ENCODE results near the gene UNCX. TPM values are rescaled to one million over a fixed set of nuclear protein-coding genes. Genes with fewer than 3 reads are reported as not detected.
A peak's percentile ranks its signal among the peaks of the same experiment; 100 is the strongest.
"Not testable (repeated sequence)": the region's sequence is repeated elsewhere in the genome, so short reads cannot be mapped to it uniquely, and the experiment has no call there.

UNCX gene
- total RNA-seq, 6 experiments from 2014 or later = not detected

GRCh38 chr7:1275451-1276381 is 43.0 kb downstream of the UNCX start:
- Histone ChIP-seq H3K27ac (no peak overlapping the region), H3K27me3 (no peaks in the 10 kb centered on the region), H3K36me3 (no peaks in the 10 kb centered on the region), H3K4me1 (no peaks in the 10 kb centered on the region), H3K4me3 (no peak overlapping the region), H3K9me3 (no peaks in the 10 kb centered on the region)
- DNase-seq = peak in 2 of 3 donors; percentile 12 to 43
- ATAC-seq = no peak
- 62% methylated on average over 32 of the region's 61 CpGs for WGBS (ENCODE audit: insufficient coverage, low coverage, low lambda C conversion rate, missing lambda C conversion rate)
- TF ChIP-seq POLR2A (IDR thresholded peaks at IDR 0.05) = no peak
- TF ChIP-seq CTCF (IDR thresholded peaks at IDR 0.05) = no peak
- intact Hi-C loops (cut with DNase I) = no loop called here

DNA sequence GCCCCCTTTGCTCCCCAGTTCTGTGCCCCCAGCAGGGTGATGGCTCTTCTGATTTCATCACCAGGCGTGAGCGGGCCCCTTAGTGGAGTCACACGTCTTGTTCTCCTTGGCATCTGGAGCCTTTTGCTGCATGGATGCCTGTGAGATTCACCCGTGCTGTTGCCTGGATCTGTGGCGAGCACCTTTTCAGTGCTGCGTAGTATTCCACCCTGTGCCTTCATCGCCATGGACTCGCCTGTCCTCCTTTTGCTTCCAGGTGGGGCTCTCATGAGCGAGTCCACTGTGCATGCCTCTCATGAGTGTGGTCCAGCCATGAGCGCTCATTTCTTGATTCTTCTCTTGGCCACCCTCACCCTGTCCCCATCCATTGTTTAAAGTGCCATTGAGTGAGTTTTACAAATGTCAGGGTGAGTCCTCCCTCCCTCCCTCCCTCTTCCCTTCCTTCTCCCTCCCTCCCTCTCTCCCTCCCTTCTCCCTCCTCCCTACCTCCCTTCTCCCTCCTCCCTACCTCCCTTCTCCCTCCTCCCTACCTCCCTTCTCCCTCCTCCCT is 44.0 kb downstream of the UNCX start:
- TF ChIP-seq CTCF (IDR thresholded peaks at IDR 0.05) (no peak), POLR2A (IDR thresholded peaks at IDR 0.05) (no peak)
- no peak overlapping the region for H3K4me3 ChIP-seq
- intact Hi-C loops (cut with DNase I) = no loop called here
- DNase-seq = peak in 2 of 3 donors; percentile 3 to 35
- H3K4me1 ChIP-seq = no peaks in the 10 kb centered on the region
- H3K9me3 ChIP-seq = no peaks in the 10 kb centered on the region
- WGBS (ENCODE audit: insufficient coverage, low coverage, low lambda C conversion rate, missing lambda C conversion rate) = 88% methylated on average over 7 of the region's 10 CpGs
- no peak for ATAC-seq
- no peak overlapping the region for H3K27ac ChIP-seq
- no peaks in the 10 kb centered on the region for H3K36me3 ChIP-seq
- H3K27me3 ChIP-seq = no peaks in the 10 kb centered on the region

GRCh38 chr7:1278543-1278942 is 45.9 kb downstream of the UNCX start:
- no peaks in the 10 kb centered on the region for H3K27me3 ChIP-seq
- DNase-seq = no peak
- no peaks in the 10 kb centered on the region for H3K36me3 ChIP-seq
- 76% methylated on average over 5 of the region's 10 CpGs for WGBS (ENCODE audit: insufficient coverage, low coverage, low lambda C conversion rate, missing lambda C conversion rate)
- no peaks in the 10 kb centered on the region for H3K9me3 ChIP-seq
- TF ChIP-seq CTCF (IDR thresholded peaks at IDR 0.05) = no peak
- TF ChIP-seq POLR2A (IDR thresholded peaks at IDR 0.05) = no peak
- no peaks in the 10 kb centered on the region for H3K4me1 ChIP-seq
- intact Hi-C loops (cut with DNase I) = no loop called here
- no peak for ATAC-seq
- H3K4me3 ChIP-seq = no peak overlapping the region
- no peak overlapping the region for H3K27ac ChIP-seq

- Histone ChIP-seq H3K36me3 (no peaks in the 10 kb centered on the region), H3K4me1 (no peaks in the 10 kb centered on the region), H3K27me3 (no peaks in the 10 kb centered on the region), H3K9me3 (no peaks in the 10 kb centered on the region), H3K4me3 (no peak overlapping the region), H3K27ac (no peak overlapping the region)
- 74% methylated on average over 10 of the region's 16 CpGs for WGBS (ENCODE audit: insufficient coverage, low coverage, low lambda C conversion rate, missing lambda C conversion rate)
- TF ChIP-seq POLR2A (IDR thresholded peaks at IDR 0.05) (no peak), CTCF (IDR thresholded peaks at IDR 0.05) (no peak)
- no peak for ATAC-seq
- peak in 1 of 3 donors; percentile 4 for DNase-seq
- intact Hi-C loops (cut with DNase I) = no loop called here
These were observed 46.4 kb downstream of the UNCX start for GRCh38 chr7:1279041-1279440.

GRCh38 chr7:1279895-1280294 is 47.2 kb downstream of the UNCX start:
- H3K4me3 ChIP-seq; DNase-seq; intact Hi-C loops (cut with DNase I); H3K36me3 ChIP-seq; H3K27me3 ChIP-seq; H3K27ac ChIP-seq; H3K4me1 ChIP-seq; ATAC-seq; H3K9me3 ChIP-seq: not testable (repeated sequence)
- 29% methylated on average over 2 of the region's 4 CpGs for WGBS (ENCODE audit: insufficient coverage, low coverage, low lambda C conversion rate, missing lambda C conversion rate)
